ENCODE measurements around the gene PPFIA2.

GRCh38 chr12:81639196-81639595 lies 120.0 kb downstream of the PPFIA2 start:
- TF ChIP-seq CTCF (optimal IDR thresholded peaks at IDR 0.05 in 1 of 3, IDR thresholded peaks at IDR 0.05 in 1 of 3, conservative IDR thresholded peaks at IDR 0.05 in 1 of 3; ENCODE audit: extremely low read depth in 1 of 3, insufficient read depth in 2 of 3, low read length in 3 of 3): no peak
- no peak for TF ChIP-seq EZH2 (IDR thresholded peaks at IDR 0.05; ENCODE audit: low read length)
